Motor neuron (in vitro differentiated cells): ENCODE data around the gene CRISPLD2. TPM values are rescaled to one million over a fixed set of nuclear protein-coding genes. Genes with fewer than 3 reads are reported as not detected.

Source experiments
- ATAC-seq, 8 experiments: fragments of 200-7000 bp; cut with Tn5 transposase; replicated peaks in 6 of 8; 2 replicates each; pipeline ENCODE4 v1.8.0; 2021; ENCODE audit warnings: mild to moderate bottlenecking in 8 of 8, moderate library complexity in 8 of 8
- H3K27ac ChIP-seq, 2 donors: fragments of 250-450 bp; sonication (Bioruptor Pico); 2 replicates each; pipeline ENCODE4 v1.9.0; 2021; ENCODE audit warnings: antibody characterized with exemption in 2 of 2, mild to moderate bottlenecking in 2 of 2, moderate library complexity in 1 of 2
- H3K4me1 ChIP-seq, 2 donors: fragments of 250-450 bp; sonication (Bioruptor Pico); replicated peaks in 1 of 2; 2 replicates each; pipeline ENCODE4 v1.6.1; 2021; ENCODE audit warnings: antibody characterized with exemption in 2 of 2, mild to moderate bottlenecking in 2 of 2, moderate library complexity in 1 of 2
- H3K4me3 ChIP-seq, 5 donors: fragments of 250-450 bp; sonication (Bioruptor Pico); 2 replicates each; pipeline ENCODE4 v1.9.0; 2021; ENCODE audit warnings: antibody characterized with exemption in 5 of 5, mild to moderate bottlenecking in 5 of 5, moderate library complexity in 4 of 5
- WGBS, 10 experiments: fragments of 450-650 bp; shearing (Covaris generic); methylation state at CpG; one replicate each; pipeline ENCODE4 v1.0.0; 2022; 5-methylcytosine and 5-hydroxymethylcytosine counted together
- in situ Hi-C, 9 experiments: fragments of 400-800 bp; cut with MboI; loops; one replicate each; pipeline ENCODE4 v1.15.0; 2021; ENCODE audit warnings: low sequenced_read_pairs in 9 of 9, low pct_unique_long_range_greater_than_20kb in 2 of 9; ENCODE audit not compliant: unreplicated experiment in 9 of 9
- total RNA-seq, 8 experiments: library from RNA; unstranded; fragments of 300-600 nt; gene quantifications; 2 replicates each; pipeline versions ENCODE4 v1.2.3 to v1.2.4, GENCODE V29; 2022

Gene CRISPLD2
- total RNA-seq, 8 experiments from 2014 or later: 0.14 to 15.4 (median 1.3) TPM

GRCh38 chr16:84818989-84819643, 669 bp upstream of the CRISPLD2 start:
- H3K27ac ChIP-seq: no peak overlapping the region
- H3K4me3 ChIP-seq: peak overlapping the region in 3 of 5 donors; percentile 35 to 40 (median 37)
- H3K4me1 ChIP-seq: no peaks in the 10 kb centered on the region
- ATAC-seq: no peak
- in situ Hi-C loops: no loop called here
- WGBS, 10 experiments: 38 to 100% (median 82%) methylated on average over 2 to 12 of the region's 29 CpGs; no CpG with 5 or more reads in 2 of the 10 experiments

DNA sequence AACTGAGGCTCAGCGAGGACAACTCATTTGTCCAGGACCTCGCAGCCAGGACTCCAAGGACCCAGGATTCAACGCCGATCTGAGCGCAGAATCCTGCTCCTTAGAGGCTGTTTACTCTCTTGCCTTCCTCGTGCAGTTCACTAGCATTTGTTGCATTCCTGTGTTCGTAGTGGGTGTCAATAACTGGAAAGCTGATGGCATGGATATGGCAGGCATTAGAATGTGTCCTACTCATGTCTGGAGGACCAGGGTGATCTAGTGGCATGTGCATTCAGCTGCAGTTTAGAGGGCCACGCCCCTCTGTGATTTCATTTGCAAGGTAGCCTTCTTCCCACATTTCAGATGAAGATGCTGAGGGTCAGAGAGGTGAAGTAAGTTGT, 510 bp downstream of the CRISPLD2 start:
- Histone ChIP-seq H3K4me1 (no peaks in the 10 kb centered on the region), H3K4me3 (peak overlapping the region; percentile 28 to 40 (median 35)), H3K27ac (no peak overlapping the region)
- in situ Hi-C loops: no loop called here
- peak in 7 of 8 experiments; percentile 3 to 37 (median 9) for ATAC-seq
- WGBS, 10 experiments: 0 to 80% (median 24%) methylated on average over 1 to 8 of the region's 8 CpGs; no CpG with 5 or more reads in 3 of the 10 experiments

DNA sequence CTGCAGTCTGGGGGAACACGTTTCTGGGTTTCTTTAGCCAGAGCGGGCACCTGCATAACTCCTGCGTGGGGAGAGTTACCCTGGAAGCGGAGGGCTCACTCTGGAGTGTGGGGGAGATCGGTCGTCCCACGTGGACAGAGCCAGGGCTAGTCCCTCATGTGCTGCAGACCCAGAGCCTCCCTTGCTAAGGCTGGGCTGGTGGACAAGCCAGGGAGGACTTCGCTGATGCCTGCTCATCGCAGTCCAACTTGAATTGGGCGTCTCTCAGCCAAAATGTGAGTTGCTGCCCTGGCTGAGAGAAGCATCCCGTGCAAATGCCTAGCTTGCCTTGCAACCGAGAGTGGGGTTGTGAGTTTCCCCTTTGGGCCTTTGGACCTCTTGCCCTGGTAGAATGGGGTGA, 986 bp downstream of the CRISPLD2 start:
- in situ Hi-C loops: no loop called here
- 10 to 67% (median 35%) methylated on average over 1 to 6 of the region's 12 CpGs; no CpG with 5 or more reads in 6 of the 10 experiments for WGBS, 10 experiments
- H3K4me1 ChIP-seq: no peaks in the 10 kb centered on the region
- H3K4me3 ChIP-seq: no peak overlapping the region
- ATAC-seq: peak in 1 of 8 experiments; percentile 3
- H3K27ac ChIP-seq: no peak overlapping the region

- WGBS, 10 experiments: 0 to 89% (median 79%) methylated on average over 2 to 6 of the region's 9 CpGs; no CpG with 5 or more reads in 6 of the 10 experiments
- in situ Hi-C loops: no loop called here
- H3K4me3 ChIP-seq: no peak overlapping the region
These were observed 1.4 kb downstream of the CRISPLD2 start for GRCh38 chr16:84821179-84821578.

DNA sequence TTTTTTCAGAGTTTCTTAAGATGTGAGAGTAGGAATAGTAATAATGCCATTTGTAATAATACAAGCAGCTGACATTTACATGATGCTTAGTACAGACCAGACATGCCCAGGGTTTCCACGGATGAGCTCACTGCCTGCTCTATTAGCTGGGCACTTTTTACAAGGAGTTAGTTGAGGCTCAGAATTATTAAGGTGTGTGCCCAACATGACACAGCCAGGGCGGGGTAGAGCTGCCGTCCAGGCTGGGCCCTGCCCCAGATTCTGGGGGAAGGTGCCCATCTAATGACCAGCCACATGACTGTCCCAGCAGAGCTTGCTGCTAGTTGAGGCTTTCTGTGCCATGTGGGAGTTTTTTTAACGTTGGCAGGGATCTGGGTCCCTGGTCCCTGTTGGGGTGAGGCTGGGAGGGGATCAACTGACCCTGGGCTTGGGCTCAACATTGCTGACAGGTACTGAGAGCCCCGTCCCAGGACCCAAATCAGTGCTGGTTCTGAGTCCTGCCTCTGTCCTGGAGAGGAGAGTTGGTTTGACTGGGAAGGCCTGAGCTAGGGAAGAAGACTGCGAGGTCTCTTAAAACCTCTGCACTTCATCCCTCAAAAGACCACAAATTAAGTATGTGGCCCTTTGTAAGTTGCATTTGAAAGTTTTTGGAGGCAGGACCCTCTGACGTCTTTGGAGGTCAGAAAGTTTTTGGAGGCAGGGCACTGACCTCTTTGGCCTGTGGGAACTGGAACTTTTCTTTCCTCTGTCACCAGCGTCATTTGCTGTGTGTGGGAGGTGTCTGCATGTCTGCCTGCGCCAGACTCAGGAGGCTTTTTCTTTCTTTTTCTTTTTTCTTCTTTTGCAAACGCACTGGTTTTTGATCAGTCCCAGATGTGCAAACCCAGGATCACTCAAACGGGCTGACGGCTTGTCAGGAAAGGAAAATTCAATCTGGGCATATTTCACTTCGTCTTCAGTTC, 2.2 kb downstream of the CRISPLD2 start:
- in situ Hi-C loops: no loop called here
- Histone ChIP-seq H3K4me1 (peaks cover 0 to 4% of the 10 kb centered on the region in 2 donors), H3K27ac (no peak overlapping the region), H3K4me3 (no peak overlapping the region)
- peak in 1 of 8 experiments; percentile 5 for ATAC-seq
- WGBS, 10 experiments: 4 to 80% (median 39%) methylated on average over 1 to 7 of the region's 13 CpGs; no CpG with 5 or more reads in 2 of the 10 experiments

More at GRCh38 chr16:84821179-84821578, 1.4 kb downstream of the CRISPLD2 start:
- Histone ChIP-seq H3K4me1 (no peaks in the 10 kb centered on the region), H3K27ac (no peak overlapping the region)
- no peak for ATAC-seq

- no peak for ATAC-seq
These were observed 3.2 kb downstream of the CRISPLD2 start for GRCh38 chr16:84822990-84823389.

DNA sequence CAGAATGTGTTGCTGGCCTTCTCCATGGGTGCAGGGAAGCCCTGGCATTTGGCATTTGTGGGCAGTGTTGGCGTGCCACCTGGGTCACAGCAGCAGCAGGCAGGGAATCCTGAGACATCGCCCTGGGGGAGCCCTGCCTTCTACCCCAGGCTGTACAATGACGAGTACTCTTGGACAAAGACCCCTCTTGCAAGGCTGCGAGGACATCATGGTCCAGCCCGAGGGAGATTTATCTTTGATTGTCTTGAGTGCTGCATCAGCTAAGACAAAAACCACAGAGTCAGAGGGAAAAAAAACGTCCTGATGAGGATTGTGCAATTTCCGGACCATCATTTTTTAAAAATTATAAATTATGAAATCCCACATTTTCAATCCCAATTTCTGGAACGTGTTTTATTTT, 3.7 kb downstream of the CRISPLD2 start:
- ATAC-seq: no peak
- Histone ChIP-seq H3K4me1 (peaks cover 0 to 8% of the 10 kb centered on the region in 2 donors), H3K27ac (no peak overlapping the region), H3K4me3 (no peak overlapping the region)
- 14 to 77% (median 58%) methylated on average over 4 to 8 of the region's 8 CpGs; no CpG with 5 or more reads in 2 of the 10 experiments for WGBS, 10 experiments
- in situ Hi-C loops: no loop called here

More at GRCh38 chr16:84822990-84823389, 3.2 kb downstream of the CRISPLD2 start:
- in situ Hi-C loops: no loop called here
- H3K4me3 ChIP-seq: no peak overlapping the region
- H3K4me1 ChIP-seq: peaks cover 0 to 8% of the 10 kb centered on the region in 2 donors
- no peak overlapping the region for H3K27ac ChIP-seq
- WGBS, 10 experiments: 56 to 100% (median 89%) methylated on average over 2 to 6 of the region's 6 CpGs; no CpG with 5 or more reads in 1 of the 10 experiments

DNA sequence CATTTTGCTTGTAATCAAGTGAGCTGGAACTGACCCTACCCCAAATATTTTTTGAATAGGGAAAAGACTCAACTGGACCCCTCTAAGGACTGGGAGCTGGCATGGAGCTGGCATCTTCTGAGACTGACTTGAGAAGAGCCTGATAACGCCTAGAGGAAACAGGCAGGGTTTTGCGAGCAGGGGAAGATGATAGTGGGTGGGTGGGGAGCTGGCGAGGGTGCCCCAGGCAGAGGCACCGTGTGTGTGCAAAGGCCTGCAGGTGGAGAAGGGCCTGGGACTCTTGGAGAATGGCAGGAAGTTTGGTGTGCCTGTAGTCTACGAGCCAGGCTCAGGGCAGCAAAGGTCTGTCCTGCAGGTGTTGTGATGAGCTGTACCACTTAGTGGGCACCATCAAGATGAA, 4.1 kb downstream of the CRISPLD2 start:
- peaks cover 0 to 8% of the 10 kb centered on the region in 2 donors for H3K4me1 ChIP-seq
- no peak overlapping the region for H3K4me3 ChIP-seq
- 0 to 100% (median 43%) methylated on average over 1 of the region's 5 CpGs; no CpG with 5 or more reads in 6 of the 10 experiments for whole genome bisulfite sequencing, 10 experiments
- no peak overlapping the region for H3K27ac ChIP-seq
- in situ Hi-C loops: no loop called here
- no peak for ATAC-seq

GRCh38 chr16:84825896-84826557, 6.2 kb downstream of the CRISPLD2 start:
- WGBS, 10 experiments: 60 to 100% (median 87%) methylated on average over 1 to 3 of the region's 8 CpGs; no CpG with 5 or more reads in 4 of the 10 experiments
- in situ Hi-C loops: no loop called here
- H3K4me3 ChIP-seq: no peak overlapping the region
- H3K4me1 ChIP-seq: peaks cover 0 to 8% of the 10 kb centered on the region in 2 donors
- no peak for ATAC-seq
- no peak overlapping the region for H3K27ac ChIP-seq

DNA sequence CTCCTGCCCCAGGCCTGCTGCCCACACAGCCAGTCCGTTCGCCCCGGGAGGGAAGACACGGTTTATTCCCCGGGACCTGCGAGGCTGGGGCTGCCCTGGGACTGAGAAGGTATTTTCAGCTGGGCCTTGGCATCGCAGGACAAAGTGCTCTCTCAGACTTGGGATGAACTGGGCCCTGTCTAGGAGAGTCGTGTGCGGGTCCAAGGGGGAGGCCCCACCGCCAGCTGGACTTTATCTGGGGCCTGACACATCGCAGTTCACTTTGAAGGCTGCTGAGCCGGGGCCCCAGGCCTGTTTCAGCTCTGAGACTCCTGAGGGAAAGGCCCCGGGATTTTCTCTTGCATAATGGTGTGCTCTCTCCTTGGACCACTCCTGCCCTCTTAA, 6.8 kb downstream of the CRISPLD2 start:
- H3K4me1 ChIP-seq: peaks cover 0 to 8% of the 10 kb centered on the region in 2 donors
- in situ Hi-C loops: no loop called here
- WGBS, 10 experiments: 40% methylated on average over 1 of the region's 13 CpGs; no CpG with 5 or more reads in 9 of the 10 experiments
- H3K27ac ChIP-seq: no peak overlapping the region
- peak in 3 of 8 experiments; percentile 7 to 31 (median 8) for ATAC-seq
- H3K4me3 ChIP-seq: no peak overlapping the region

GRCh38 chr16:84827131-84827574, 7.4 kb downstream of the CRISPLD2 start:
- ATAC-seq: peak in 4 of 8 experiments; percentile 12 to 53 (median 22)
- WGBS, 10 experiments: 0 to 92% (median 65%) methylated on average over 1 to 11 of the region's 16 CpGs; no CpG with 5 or more reads in 2 of the 10 experiments
- Histone ChIP-seq H3K4me1 (peaks cover 0 to 8% of the 10 kb centered on the region in 2 donors), H3K27ac (no peak overlapping the region), H3K4me3 (no peak overlapping the region)
- in situ Hi-C loops: no loop called here

GRCh38 chr16:84827897-84828296, 8.1 kb downstream of the CRISPLD2 start:
- in situ Hi-C loops: no loop called here
- ATAC-seq: no peak
- 82 to 100% (median 92%) methylated on average over 3 to 9 of the region's 15 CpGs; no CpG with 5 or more reads in 4 of the 10 experiments for WGBS, 10 experiments
- Histone ChIP-seq H3K27ac (no peak overlapping the region), H3K4me3 (no peak overlapping the region), H3K4me1 (peaks cover 0 to 10% of the 10 kb centered on the region in 2 donors)
